B cell (primary cell): ENCODE data around the gene PRXL2A. TPM values are rescaled to one million over a fixed set of nuclear protein-coding genes. Genes with fewer than 3 reads are reported as not detected.
A peak's percentile ranks its signal among the peaks of the same experiment; 100 is the strongest.

Experiments
- ATAC-seq: fragments of 200-7000 bp; cut with Tn5 transposase; one replicate; pipeline ENCODE4 v1.10.0; 2021; ENCODE audit warnings: low read depth, mild to moderate bottlenecking, moderate number of reproducible peaks, moderate library complexity
- CTCF ChIA-PET: fragments of 350-600 bp; sonication (Branson Sonifier 250); formaldehyde crosslinking; loops from one replicate; lab custom pipeline; 2021; ENCODE audit warnings: antibody characterized with exemption, inconsistent platforms; lab: Charles Lee
- POLR2A ChIA-PET: fragments of 350-600 bp; sonication (Branson Sonifier 250); formaldehyde crosslinking; loops from one replicate; lab custom pipeline; 2021; ENCODE audit warnings: antibody characterized with exemption; lab: Charles Lee
- DNase-seq: peaks from one replicate; pipeline ENCODE4 v3.0.0; 2013
- H2AFZ ChIP-seq: 2 replicates; pipeline ENCODE4 v1.6.1; 2012; ENCODE audit warnings: mild to moderate bottlenecking, low read depth, low read length; ENCODE audit not compliant: insufficient read depth, poor library complexity, severe bottlenecking
- H3K27ac ChIP-seq, 2 donors: 1 replicate in 1 of 2; 2 replicates in 1 of 2; pipeline ENCODE4 v1.5.1; 2012 to 2013; ENCODE audit warnings: low read length in 2 of 2, mild to moderate bottlenecking in 2 of 2, moderate library complexity in 1 of 2
- H3K27me3 ChIP-seq, 4 experiments: fragments of 200-600 bp in 1 of 4; sonication (generic) in 1 of 4; replicated peaks in 1 of 4; 1 replicate in 2 of 4; 2 replicates in 2 of 4; pipeline versions ENCODE4 v1.6.1 to v1.7.0; 2013 to 2016; ENCODE audit warnings: low read length in 3 of 4, mild to moderate bottlenecking in 2 of 4, mixed read lengths in 1 of 4, moderate library complexity in 1 of 4; ENCODE audit not compliant: insufficient read depth in 4 of 4, control insufficient read depth in 3 of 4; ENCODE audit errors: control extremely low read depth in 1 of 4
- H3K36me3 ChIP-seq, 2 experiments: replicated peaks in 1 of 2; 1 replicate in 1 of 2; 2 replicates in 1 of 2; pipeline versions ENCODE4 v1.6.1 to v1.7.1; 2013; ENCODE audit warnings: low read length in 1 of 2; ENCODE audit not compliant: insufficient read depth in 2 of 2, control insufficient read depth in 1 of 2; ENCODE audit errors: control extremely low read depth in 1 of 2, extremely low read depth in 1 of 2
- H3K4me1 ChIP-seq, 2 donors: fragments of 200-600 bp in 1 of 2; sonication (generic) in 1 of 2; 1 replicate in 1 of 2; 2 replicates in 1 of 2; pipeline versions ENCODE4 v1.5.1 to v1.6.1; 2013 to 2017; ENCODE audit warnings: low read length in 2 of 2; ENCODE audit not compliant: control insufficient read depth in 2 of 2, insufficient read depth in 2 of 2
- H3K4me2 ChIP-seq: replicated peaks from 2 replicates; pipeline ENCODE3; 2012; ENCODE audit warnings: mild to moderate bottlenecking, low read depth, low read length; ENCODE audit not compliant: poor library complexity, severe bottlenecking
- H3K4me3 ChIP-seq, 5 experiments: fragments of 200-600 bp in 1 of 5; sonication (generic) in 1 of 5; 1 replicate in 3 of 5; 2 replicates in 2 of 5; pipeline versions ENCODE4 v1.5.1 to v1.7.0; 2011 to 2016; ENCODE audit warnings: low read length in 4 of 5, mild to moderate bottlenecking in 4 of 5, low read depth in 2 of 5, control low read depth in 1 of 5, moderate library complexity in 1 of 5; ENCODE audit not compliant: insufficient read depth in 1 of 5; ENCODE audit errors: control extremely low read depth in 1 of 5, extremely low read depth in 1 of 5
- H3K79me2 ChIP-seq: fragments of 200-600 bp; sonication (generic); one replicate; pipeline ENCODE4 v1.6.0; 2016; ENCODE audit warnings: low read length; ENCODE audit not compliant: control insufficient read depth, insufficient read depth
- H3K9ac ChIP-seq: fragments of 200-600 bp; sonication (generic); 2 replicates; pipeline ENCODE4 v1.6.1; 2017; ENCODE audit warnings: mild to moderate bottlenecking, low read length, moderate library complexity
- H3K9me3 ChIP-seq, 3 donors: one replicate each; pipeline versions ENCODE4 v1.6.1 to v1.7.1; 2013; ENCODE audit warnings: low read length in 2 of 3; ENCODE audit not compliant: control insufficient read depth in 2 of 3, insufficient read depth in 1 of 3; ENCODE audit errors: control extremely low read depth in 1 of 3
- H4K20me1 ChIP-seq: 2 replicates; pipeline ENCODE4 v1.6.0; 2012; ENCODE audit warnings: mild to moderate bottlenecking, low read length; ENCODE audit not compliant: insufficient read depth, control insufficient read depth, poor library complexity, severe bottlenecking
- H3K27ac Mint-ChIP-seq: one replicate; pipeline ENCODE4 v1.8.0; 2021; ENCODE audit warnings: mixed read lengths
- H3K27me3 Mint-ChIP-seq: one replicate; pipeline ENCODE4 v1.8.0; 2021; ENCODE audit warnings: mixed read lengths
- H3K4me1 Mint-ChIP-seq: one replicate; pipeline ENCODE4 v1.8.0; 2021; ENCODE audit warnings: mixed read lengths
- H3K4me3 Mint-ChIP-seq: one replicate; pipeline ENCODE4 v1.8.0; 2021; ENCODE audit warnings: mixed read lengths
- H3K9me3 Mint-ChIP-seq: one replicate; pipeline ENCODE4 v1.8.0; 2022; ENCODE audit warnings: mixed read lengths; ENCODE audit not compliant: insufficient read depth
- CTCF ChIP-seq: fragments of 200-600 bp; IDR thresholded peaks from one replicate; pipeline ENCODE4 v1.8.0; 2022; ENCODE audit warnings: antibody characterized with exemption, mild to moderate bottlenecking
- EZH2 ChIP-seq: IDR thresholded peaks from 2 replicates; pipeline ENCODE4 v1.6.1; 2012; ENCODE audit warnings: borderline replicate concordance, low read depth, mild to moderate bottlenecking, moderate library complexity, low read length; ENCODE audit not compliant: insufficient read depth, poor library complexity, severe bottlenecking
- WGBS: methylation state at CpG from one replicate; pipeline ENCODE4 v1.1.5; 2013; ENCODE audit warnings: missing lambda C conversion rate; ENCODE audit not compliant: insufficient coverage; 5-methylcytosine and 5-hydroxymethylcytosine counted together
- intact Hi-C: fragments of 100-400 bp; cut with micrococcal nuclease; formaldehyde crosslinking; loops from one replicate; pipeline ENCODE4 v1.10.0; 2022
- polyA plus RNA-seq: library from polyadenylated mRNA; depleted of rRNA; stranded (reverse); fragments of >200 nt; gene quantifications from 2 replicates; pipeline ENCODE4 v1.2.3, GENCODE V29; 2012
- total RNA-seq, 2 donors: library from RNA; stranded (reverse); fragments of 120-200 nt in 1 of 2; gene quantifications; 1 replicate in 1 of 2; 2 replicates in 1 of 2; pipeline versions ENCODE4 v1.2.3 to v1.2.4, GENCODE V29; 2013 to 2022

Gene PRXL2A
- total and polyA plus RNA-seq, 2 donors (not counting 1 experiment from before 2014, with no cell fraction given): 2.8 to 9.4 TPM

- peaks cover 54 to 61% of the 10 kb centered on the region in 2 donors for H3K4me1 ChIP-seq
- peak overlapping the region; percentile 89 for H3K27ac Mint-ChIP-seq
- H3K27me3 Mint-ChIP-seq: no peaks in the 10 kb centered on the region
- peaks cover 76% of the 10 kb centered on the region for H3K4me1 Mint-ChIP-seq
- WGBS: 89% methylated on average over 3 of the region's 3 CpGs
- H3K4me2 ChIP-seq: no peak overlapping the region
- H3K9ac ChIP-seq: no peak overlapping the region
- peak overlapping the region in 1 of 2 donors; percentile 29 for H3K27ac ChIP-seq
- H3K79me2 ChIP-seq: peaks cover 98% of the 10 kb centered on the region
- CTCF ChIA-PET: interaction anchor here (1.1 to 6.9 kb wide), 3 partner anchors 8 to 34 kb away, joined by 3 to 51 read pairs (median 5); no protein-coding TSS in a partner anchor
- H4K20me1 ChIP-seq: peaks cover 70% of the 10 kb centered on the region
- H3K9me3 ChIP-seq: no peaks in the 10 kb centered on the region
- no peak overlapping the region for H3K4me3 ChIP-seq
- TF ChIP-seq EZH2 (no peak), CTCF (no peak)
- DNase-seq (no peak), ATAC-seq (no peak)
- peak overlapping the region; percentile 5 for H3K4me3 Mint-ChIP-seq
- intact Hi-C loops: no loop called here
- POLR2A ChIA-PET: interaction anchor here (1.6 to 2.5 kb wide), 2 partner anchors 12 to 17 kb away, joined by 8 to 13 read pairs; partner anchors contain the start of gene TSPAN14
- H3K27me3 ChIP-seq: no peaks in the 10 kb centered on the region
- no peaks in the 10 kb centered on the region for H3K9me3 Mint-ChIP-seq
- peaks cover 0 to 33% of the 10 kb centered on the region in 2 experiments for H3K36me3 ChIP-seq
- no peak overlapping the region for H2AFZ ChIP-seq
These were observed 62.6 kb downstream of the PRXL2A start for GRCh38 chr10:80471001-80471400.

GRCh38 chr10:80471715-80472233 lies 63.4 kb downstream of the PRXL2A start:
- no peaks in the 10 kb centered on the region for H3K9me3 ChIP-seq
- no peak for TF ChIP-seq EZH2
- TF ChIP-seq CTCF: no peak
- peaks cover 46 to 55% of the 10 kb centered on the region in 2 donors for H3K4me1 ChIP-seq
- H4K20me1 ChIP-seq: peaks cover 62% of the 10 kb centered on the region
- Mint-ChIP-seq H3K27me3 (no peaks in the 10 kb centered on the region), H3K9me3 (no peaks in the 10 kb centered on the region), H3K4me3 (peak overlapping the region; percentile 60), H3K27ac (peak overlapping the region; percentile 89), H3K4me1 (peaks cover 68% of the 10 kb centered on the region)
- intact Hi-C loops: loop anchor here (1.0 to 2.0 kb wide), 3 partner anchors 8 to 29 kb away; partner anchors contain the start of gene TSPAN14
- peaks cover 94% of the 10 kb centered on the region for H3K79me2 ChIP-seq
- peak overlapping the region; percentile 34 for H3K4me2 ChIP-seq
- no peak overlapping the region for H3K4me3 ChIP-seq
- no peaks in the 10 kb centered on the region for H3K27me3 ChIP-seq
- DNase-seq (no peak), ATAC-seq (peak; percentile 46)
- no peak overlapping the region for H3K9ac ChIP-seq
- H3K27ac ChIP-seq: peak overlapping the region; percentile 32 to 75
- H2AFZ ChIP-seq: no peak overlapping the region
- H3K36me3 ChIP-seq: peaks cover 0 to 33% of the 10 kb centered on the region in 2 experiments
- ChIA-PET POLR2A (interaction anchor here (1.4 to 2.5 kb wide), 3 partner anchors 13 to 33 kb away, joined by 3 to 13 read pairs (median 8); partner anchors contain the start of gene TSPAN14), CTCF (interaction anchor here (1.6 to 6.9 kb wide), 5 partner anchors 9 to 33 kb away, joined by 5 to 51 read pairs (median 12); no protein-coding TSS in a partner anchor)
- 59% methylated on average over 4 of the region's 4 CpGs for WGBS
